ENCODE data around the gene MCF2L2.
"Not testable (repeated sequence)": the region's sequence is repeated elsewhere in the genome, so short reads cannot be mapped to it uniquely, and the experiment has no call there.

The MCF2L2 gene

DNA sequence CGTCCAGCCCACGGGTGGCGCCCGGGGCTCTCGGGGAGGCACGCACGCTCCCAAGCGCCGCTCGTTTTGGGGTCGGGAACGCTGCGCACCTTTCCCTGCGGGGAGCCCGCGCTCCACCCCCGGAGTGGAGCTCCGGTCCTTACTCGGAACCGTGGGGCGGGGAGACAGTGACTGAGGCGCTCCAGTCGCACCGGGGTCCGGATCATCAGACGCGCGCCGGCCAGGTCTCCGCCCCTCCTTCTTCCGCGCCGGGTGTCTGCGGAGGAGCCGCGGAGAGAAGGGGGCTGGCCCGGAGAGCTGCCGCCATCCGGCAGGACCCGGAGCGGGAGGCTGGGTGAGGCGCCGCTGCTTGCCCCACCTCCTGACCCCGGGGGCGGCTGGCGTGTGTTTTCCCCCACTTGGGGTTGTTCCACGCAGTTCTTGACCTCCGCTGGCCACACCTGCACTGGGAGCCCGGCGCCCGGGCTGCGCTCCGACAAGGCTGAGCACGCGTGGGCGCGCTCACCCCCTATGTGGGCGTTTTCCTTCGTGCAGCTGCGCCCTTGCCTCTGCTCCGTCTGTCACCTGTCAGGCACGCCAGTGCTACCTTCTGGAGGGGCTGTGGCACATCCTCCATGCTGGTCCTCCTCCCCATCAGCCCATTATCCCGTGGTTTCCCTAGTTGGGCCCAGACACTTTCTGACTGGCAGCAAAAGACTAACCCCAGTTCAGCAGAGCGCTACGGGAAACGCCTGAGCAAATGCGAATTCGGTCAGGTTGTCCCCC, at the start of gene MCF2L2:
Gene MCF2L2 (minus strand): TSS at position 173 of the 765 bp plus-strand sequence. CDS start 642 bp downstream, outside the sequence.
- DNase-seq: peak; percentile 78

DNA sequence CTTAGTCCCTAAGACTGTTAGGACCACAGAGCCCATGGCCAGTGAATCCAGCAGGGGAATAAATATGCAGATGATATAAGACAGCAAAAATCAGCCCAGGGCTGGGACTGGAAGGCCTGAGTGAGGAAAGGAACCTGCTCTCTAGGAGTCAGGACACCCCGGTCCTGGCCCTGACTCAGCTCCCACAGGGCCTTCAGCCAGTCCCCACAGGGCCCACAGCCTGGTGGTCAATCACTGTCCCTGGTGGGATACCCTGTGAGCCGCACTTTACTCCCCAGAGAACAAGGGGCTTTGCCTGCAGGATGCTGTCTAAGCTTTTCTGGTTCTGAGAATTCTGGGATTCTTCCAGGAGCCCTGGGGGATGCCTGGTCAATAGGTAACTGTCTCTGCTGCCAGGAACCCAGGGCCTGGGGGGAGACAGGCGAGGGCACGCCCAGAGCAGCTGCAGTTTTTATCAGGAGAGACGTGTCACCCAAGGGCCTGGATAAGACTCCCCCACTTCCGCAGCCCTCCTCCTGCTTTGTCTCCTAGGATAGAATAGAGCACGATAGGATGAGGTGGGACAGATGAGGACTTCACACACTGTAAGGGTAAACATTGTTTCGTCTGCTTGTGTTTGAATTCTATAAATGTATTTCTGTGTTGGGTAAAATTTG, 49.5 kb upstream of the MCF2L2 start:
- no peak for DNase-seq

DNA sequence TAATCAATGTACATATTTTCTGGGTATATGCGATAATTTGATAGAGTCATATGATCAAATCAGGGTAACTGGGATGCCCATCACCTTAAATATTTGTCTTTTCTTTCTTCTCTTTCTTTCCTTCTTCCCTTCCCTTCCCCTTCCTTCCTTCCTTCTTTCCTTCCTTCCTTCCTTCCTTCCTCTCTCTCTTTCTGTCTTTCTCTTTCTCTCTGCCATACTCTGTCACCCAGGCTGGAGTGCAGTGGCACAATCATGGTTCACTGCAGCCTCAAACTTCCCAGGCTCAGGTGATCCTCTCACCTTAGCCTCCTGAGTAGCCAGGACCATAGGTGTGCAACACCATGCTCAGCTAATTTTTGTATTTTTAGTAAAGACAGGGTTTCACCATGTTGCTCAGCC, 47.3 kb upstream of the MCF2L2 start:
- not testable (repeated sequence) for DNase-seq

DNA sequence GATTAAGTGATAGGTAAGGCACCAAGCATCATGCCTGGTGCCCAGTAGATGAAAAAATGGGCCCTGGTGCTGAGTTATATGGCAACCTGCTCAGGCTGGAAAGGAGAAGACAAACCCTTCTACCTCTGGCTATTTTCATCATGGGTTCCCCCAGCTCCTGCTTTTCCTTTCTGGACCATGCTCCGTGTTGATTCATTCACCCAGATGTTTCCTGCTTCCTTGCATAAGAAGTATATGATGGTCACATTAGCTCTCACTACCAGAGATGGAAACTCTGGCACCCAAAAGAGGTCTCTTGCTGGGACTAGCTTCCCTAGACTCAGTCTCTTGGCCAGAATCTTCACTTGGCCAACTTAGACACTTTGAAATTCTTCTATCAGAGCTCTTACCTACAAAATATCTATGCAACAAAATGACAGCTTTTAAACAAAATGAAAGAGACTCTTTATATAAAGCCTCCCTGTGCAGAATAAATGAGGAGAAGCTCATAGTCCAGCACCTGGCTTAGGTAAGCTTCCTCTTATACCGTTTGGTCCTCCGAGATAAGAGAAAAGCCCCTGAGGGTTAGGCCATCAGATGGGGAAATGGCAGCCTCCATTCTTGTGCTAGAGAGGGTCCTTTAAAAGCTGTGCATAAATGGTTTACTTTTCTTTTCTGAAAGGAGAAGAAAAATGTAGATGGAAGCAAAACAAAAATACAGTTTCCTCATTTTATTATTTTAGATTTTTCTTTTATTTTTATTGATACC, 46.8 kb upstream of the MCF2L2 start:
- DNase-seq: no peak

GRCh38 chr3:183473969-183474368, 45.5 kb upstream of the MCF2L2 start:
- DNase-seq: no peak

GRCh38 chr3:183472155-183472554, 43.7 kb upstream of the MCF2L2 start:
- DNase-seq: no peak

DNA sequence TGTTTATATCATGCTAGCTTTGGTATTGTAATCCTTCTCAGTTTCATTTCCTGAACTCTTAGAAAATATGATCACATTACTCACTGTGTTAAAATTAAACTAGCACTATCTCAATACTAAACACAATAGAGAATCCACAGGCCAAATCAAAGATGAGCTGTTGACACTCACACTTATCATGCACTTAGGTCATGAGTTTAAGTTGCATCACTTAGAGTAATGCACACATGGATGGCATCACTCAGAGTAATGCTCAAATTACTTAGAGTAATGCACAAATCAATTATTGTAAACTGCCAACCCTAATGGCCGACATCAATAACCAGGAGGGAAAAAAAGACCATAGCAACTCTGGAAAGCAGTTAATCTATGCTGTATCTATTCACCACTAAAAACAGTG, 40.0 kb upstream of the MCF2L2 start:
- no peak for DNase-seq

DNA sequence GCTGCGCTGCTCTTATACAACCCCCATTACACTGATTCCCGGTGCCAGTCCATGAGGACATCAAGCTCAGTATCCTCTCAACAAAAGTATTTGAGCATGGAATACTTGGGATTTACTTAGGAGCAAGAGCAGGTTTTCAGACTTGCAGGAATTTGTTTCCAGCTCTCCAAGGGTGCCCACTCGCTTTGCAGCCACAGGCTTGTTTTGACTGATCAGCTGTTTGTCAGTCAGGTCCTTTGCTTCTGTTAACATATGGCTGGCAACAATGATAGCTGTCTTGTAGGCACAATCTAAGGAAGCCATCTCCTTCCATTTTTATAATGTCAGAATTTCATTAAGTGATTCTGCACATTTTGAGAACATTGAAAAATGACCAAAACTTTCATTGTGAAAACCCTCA, 38.2 kb upstream of the MCF2L2 start:
- DNase-seq: no peak

GRCh38 chr3:183465710-183466109, 37.3 kb upstream of the MCF2L2 start:
- DNase-seq: not testable (repeated sequence)

- DNase-seq: no peak
Measured at GRCh38 chr3:183464480-183464879, 36.1 kb upstream of the MCF2L2 start.

DNA sequence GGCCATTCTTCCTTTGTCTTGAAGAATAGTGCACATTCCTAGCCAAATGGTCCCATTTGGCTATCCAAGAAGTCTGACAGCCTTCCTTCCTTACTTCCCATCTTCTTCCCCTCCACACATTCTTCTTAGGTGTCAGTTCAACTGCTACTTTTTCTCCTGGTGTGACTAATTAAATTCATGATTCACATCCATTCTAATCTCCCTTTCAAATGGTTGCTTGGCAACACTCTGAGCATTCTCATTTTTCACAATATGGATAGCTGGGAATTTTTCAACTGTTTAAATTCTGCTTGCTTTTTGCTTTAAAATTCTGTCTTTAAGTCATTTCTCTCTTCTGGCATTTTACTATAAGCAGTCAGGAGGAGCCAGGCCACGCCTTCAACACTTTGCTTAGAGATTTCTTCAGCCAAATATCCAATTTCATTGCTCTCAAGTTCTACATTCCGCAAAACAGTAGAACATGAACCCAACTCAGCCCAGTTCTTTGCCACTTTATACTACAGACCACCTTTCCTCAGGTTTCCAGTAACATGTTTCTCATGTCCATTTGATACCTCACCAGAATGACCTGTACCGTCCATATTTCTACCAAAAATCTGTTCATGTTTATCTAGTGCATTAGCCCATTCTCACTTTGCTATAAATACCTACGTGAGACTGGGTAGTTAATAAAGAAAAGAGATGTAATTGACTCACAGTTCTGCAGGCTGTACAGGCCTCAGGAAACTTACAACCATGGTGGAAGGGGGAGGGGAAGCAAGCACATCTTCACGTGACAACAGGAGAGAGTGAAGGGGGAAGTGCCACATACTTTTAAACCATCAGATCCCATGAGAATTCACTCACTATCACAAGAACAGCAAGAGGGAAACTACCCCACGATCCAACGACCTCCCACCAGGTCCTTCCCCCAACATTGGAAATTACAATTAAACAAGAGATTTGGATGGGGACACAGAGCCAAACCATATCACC, 31.9 kb upstream of the MCF2L2 start:
- no peak for DNase-seq

DNA sequence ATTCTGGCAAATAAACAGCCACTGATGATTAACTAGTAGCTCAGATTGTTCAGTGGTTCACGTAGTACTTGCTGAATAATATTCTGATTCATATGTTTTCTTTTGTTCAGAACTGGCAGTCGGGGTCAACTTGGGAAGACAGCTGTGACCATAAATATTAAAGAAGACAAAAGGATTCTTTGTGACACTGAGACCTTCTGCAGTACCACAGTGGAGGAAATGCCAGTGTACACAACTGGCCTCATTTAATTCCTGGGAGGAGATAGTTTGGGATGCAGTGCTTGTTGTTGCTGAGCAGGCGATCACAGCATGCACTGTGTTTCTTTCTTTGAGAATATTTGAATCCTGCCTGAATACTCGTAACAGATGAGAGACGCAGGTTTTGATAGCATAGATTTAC, 26.7 kb upstream of the MCF2L2 start:
- no peak for DNase-seq

- no peak for DNase-seq
Measured at GRCh38 chr3:183454064-183454463, 25.6 kb upstream of the MCF2L2 start.

DNA sequence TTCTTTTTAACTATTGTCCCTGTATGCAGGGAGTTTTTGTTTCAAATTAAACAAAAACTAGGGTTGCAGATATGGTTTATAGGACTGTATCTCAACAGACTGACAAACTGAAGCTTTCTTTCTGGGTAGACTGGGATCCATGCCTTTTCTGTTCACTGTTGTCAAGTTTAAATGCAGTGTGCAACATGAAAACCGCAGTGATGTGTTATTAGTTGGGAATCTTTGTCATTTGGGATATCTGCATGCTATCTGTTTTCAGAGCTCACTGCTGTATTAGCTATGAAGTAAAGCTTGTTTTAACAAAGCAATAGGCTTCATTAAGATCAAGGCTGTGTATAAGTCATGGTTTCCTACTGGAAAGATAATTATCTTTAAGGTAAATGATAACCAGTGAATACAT, 21.4 kb upstream of the MCF2L2 start:
- DNase-seq: no peak

- no peak for DNase-seq
Measured at GRCh38 chr3:183449391-183449790, 21.0 kb upstream of the MCF2L2 start.

GRCh38 chr3:183448369-183449128, 20.1 kb upstream of the MCF2L2 start:
- DNase-seq: no peak

GRCh38 chr3:183447206-183448001, 19.0 kb upstream of the MCF2L2 start:
- DNase-seq: peak; percentile 69

- DNase-seq: no peak
Measured at GRCh38 chr3:183446838-183447205, 18.4 kb upstream of the MCF2L2 start.

- no peak for DNase-seq
Measured at GRCh38 chr3:183444748-183445147, 16.3 kb upstream of the MCF2L2 start.

DNA sequence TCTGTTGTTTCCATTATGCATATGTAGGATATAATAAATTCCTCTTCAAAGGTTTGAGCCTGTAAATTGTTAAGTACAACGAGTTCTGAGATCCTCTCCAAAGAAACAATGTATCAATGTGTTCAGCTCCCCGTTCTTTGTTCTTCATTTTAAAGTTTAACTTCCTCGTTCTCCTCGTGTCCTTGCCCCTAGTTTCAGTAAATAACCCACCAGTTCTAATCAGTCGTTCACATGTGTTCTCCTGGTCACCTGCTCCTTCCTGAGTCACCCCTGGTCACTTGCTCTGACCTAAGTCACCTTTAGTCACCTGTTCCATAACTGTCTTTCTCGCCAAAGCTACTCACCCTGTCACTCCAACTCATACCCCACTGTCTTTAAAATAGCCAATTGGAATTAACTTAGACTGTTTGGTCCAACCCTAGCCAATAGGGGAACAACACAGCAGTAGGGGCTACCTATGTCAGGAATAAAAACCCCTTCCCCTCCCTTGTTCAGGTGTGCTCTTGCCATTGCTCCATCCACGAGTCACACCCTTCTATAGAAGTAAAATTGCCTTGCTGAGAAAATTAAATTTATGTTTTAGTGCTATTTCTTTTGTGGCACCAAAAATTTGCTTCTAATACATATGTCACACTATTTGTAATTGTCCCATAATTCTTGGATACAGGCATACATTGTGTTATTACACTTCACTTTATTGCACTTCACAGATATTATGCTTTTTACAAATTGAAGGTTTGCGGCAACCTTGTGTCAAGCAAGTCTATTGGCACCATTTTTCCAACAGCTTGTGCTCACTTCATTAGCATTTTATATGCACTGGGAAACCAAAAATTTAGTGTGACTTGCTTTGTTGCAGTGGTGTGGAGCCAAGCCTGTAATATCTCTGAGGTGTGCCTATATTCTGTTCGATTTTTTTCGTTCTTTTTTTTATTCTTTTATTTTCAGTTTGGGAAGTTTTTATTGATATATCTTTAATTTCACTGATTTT, 15.3 kb upstream of the MCF2L2 start:
- no peak for DNase-seq

Data from CD4-positive, alpha-beta T cell treated with Interleukin-12 subunit alpha and Interleukin-12 subunit beta, for 1 hour (primary cell).